ENCODE measurements around the gene SNAP91.

DNA sequence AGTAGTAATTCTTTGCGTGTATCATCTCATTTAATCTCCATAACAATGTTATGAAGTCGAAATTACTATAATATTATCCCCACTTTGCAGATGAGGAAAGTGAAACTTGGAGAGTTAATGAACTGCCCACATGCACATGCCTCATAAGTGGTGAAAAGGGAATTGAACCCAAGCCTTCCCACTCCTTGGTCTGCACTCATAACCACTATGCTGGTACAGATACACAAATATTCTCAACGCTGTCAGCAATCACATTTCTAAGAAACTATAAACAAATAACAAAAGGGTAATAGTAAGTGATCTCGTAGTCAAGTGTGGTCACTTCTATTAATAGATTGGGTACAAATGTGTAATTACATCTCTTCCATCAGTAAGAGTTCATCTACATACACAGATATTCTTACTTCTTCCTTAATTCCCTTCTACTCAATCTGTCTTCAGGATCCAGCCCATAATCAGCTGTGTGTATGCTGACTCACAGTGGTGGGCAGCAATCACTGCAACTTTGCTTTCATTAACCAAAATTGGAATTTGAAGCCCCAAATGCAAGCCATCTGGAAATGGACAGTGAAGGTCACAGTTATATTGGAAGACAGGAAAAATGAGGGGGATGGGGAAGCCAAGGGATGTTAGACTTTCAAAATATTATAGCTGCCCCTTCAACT lies 190.0 kb downstream of the SNAP91 start:
- TF ChIP-seq YY1 (IDR thresholded peaks at IDR 0.05; ENCODE audit: insufficient read depth, insufficient read length) (no peak), ZNF274 (IDR thresholded peaks at IDR 0.05; ENCODE audit: low read depth, low read length) (no peak)

Measured in NT2/D1 (cell line).